Measurements from ENCODE around the gene TOX4. TPM values are rescaled to one million over a fixed set of nuclear protein-coding genes. Genes with fewer than 3 reads are reported as not detected.

Gene TOX4
- total RNA-seq, 1 donor from 2014 or later, result 19.2 TPM

DNA sequence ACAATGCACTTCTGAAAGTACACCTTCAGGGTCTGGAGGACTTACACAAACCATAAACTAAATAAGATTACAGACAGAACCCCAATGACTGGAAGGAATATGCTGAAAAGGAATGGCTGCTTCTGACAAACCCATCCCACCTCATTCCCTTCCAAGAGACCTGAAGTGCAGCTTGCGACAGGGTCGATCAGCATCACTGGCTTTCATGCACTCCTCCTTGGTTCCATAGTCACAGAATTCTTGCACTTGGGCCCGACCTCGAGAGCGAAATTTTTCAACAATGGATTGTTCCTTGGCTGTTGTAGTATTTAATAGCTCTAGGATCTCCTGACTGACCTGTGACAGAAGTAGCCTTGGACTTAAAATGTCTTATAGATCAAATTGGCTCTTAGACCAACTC is 24.6 kb downstream of the TOX4 start:
- no peak for DNase-seq (ENCODE audit: low read depth in 2 of 2)

DNA sequence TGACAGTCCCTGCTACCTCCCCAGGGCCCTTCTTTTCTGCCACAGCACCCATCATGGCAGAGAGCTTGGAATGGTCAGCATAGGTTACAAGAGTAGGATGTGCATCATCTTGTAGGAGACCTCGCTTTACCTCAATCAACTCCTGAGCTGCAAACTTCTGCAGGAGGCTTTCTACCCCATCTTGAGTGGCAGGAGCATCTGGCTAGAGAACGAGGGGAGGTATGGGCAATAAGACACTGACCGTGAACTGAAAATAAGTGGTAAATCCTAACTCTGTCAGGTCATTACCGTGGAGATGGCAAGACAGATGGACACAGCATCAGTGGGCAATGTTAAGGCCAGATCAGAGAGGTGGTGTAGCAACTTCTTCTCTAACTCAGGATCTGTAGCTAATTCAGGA is 26.4 kb downstream of the TOX4 start:
- DNase-seq (ENCODE audit: low read depth in 2 of 2), result no peak

DNA sequence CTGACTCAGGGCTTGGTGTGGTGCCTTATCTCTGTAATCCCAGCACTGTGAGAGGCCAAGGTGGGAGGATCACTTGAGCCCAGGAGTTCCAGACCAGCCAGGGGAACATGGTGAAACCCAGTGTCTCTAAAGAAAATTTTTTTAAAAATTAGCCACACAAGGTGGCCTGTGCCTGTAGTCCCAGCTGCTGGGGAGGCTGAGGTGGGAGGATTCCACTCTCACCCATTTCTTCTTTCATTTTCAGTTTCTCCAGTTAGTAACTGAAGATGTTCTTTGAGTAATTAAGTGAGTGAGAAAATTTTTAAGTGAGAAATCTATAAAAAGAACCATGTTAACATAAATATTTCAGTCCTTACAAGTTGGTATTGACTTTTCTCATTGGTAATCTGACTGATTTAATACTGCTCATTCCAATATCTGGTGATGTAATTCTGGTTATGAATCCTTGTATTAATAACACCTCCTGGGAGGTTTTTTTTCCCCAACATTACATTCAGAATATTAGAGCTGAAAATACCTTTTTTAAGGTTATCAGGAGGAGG is 28.1 kb downstream of the TOX4 start:
- no peak for DNase-seq (ENCODE audit: low read depth in 2 of 2)

DNA sequence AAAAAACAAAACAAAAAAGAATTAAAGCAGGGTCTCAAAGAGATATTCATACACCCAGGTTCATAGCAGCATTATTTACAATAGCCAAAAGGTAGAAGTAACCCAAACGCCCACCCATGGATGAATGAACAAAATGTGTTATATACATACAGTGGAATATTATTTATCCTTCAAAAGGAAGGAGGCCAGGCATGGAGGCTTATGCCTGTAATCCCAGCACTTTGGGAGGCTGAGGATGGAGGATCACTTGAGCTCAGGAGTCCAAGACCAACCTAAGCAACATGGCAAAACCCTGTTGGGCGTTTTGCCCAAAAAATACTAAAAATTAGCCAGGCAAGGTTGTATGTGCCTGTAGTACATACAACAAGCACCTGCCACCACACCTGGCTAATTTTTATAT is 29.6 kb downstream of the TOX4 start:
- no peak for DNase-seq (ENCODE audit: low read depth in 2 of 2)

DNA sequence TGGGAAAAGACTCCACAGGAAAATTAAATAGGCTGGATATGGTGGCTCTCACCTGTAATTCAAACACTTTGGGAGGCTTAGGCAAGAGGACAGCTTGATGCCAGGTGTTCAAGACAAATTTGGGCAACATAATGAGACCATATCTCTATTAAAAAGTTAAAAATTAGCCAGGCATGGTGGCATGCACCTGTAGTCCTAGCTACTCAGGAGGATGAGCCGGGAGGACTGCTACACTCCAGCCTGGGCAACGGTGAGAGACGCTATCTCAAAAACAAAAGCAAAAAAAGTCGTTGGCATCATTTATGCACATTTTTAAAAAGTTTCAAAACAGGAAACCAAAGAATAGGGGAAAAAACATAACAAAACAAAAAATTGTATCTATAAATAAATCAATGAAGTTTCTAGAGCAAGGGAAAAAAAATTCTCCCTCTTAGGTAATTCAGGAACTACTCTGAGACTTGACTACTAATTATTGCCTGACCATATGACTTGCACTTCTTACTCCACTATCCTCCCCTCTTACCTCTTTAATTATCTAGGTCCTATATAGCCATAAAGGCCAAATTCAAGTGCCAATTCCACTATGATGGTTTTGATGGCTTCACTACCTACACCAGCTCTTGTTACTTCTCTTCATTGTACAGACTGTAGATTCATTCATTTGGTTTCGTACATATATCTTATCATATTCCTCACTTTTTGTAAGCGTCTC is 32.6 kb downstream of the TOX4 start:
- DNase-seq (ENCODE audit: low read depth in 2 of 2), result no peak

DNA sequence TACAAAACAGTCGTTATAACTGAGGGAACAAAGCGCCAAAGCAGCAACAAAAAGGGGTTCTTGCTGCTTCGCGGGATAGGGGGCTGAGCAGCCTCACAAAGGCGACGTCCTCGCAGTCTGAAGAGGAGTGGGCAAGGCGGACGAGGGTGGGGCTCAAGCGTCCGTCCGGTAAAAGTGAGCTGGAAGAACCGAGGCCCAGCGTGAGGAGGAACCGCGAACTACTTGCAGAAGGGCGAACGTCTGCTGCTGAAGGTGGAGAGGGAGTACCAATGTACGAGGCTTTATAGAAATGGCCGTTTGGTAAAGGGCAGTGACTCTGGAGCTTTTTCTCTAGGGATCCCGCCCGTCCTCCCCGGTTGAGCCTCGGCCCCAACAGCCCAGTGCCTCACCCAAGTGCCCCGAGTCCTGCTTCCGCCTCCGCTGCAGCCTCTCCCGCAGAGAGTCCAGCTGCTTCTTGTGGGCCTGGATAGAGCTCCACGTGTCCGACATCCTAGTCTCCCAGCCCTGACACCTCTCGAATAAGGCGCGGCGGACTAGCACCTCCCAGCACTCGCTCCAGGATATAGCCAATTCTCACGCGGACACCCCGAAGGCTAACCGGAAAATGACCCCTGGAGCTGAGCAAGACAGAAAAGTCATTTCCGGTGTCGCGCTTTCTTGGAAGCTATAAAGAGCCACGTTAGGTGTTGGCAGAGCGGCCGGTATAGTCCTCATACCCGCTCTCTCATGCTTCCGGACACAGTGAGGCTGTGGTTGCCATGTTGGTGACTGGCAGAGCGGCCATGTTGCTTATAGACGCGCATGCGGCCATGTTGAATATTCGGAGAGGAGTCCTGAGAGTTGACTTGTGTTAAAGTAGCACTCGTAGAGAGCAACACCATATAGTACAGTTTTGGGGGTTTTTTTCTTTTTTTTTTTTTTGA is 34.0 kb downstream of the TOX4 start, which contains the start of gene METTL3:
Gene METTL3, minus strand, starts transcription at position 606 of the 923 bp plus-strand sequence. Its CDS starts 117 bp downstream, at position 489.
- peak; percentile 98 to 99 for DNase-seq (ENCODE audit: low read depth in 2 of 2)

DNA sequence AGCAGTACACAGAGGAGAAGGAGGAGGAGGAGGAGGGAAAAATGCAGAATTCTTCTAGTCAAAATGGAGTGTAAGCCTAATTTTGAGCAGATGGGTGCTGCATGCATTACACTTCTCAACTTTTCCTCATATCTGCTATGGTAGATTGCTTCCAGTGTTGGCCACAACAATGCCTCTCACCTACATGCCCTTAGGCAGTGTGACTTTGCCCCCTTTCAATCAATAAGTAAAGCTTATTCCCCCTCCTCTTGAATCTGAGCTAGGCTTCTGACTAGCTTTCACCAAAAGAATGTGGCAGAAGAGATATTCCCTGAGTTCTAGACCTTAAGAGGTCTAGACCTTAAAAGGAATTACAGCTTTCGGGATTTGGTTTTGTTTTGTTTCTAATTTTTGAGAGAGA is 37.3 kb downstream of the TOX4 start:
- DNase-seq (ENCODE audit: low read depth in 2 of 2), result no peak

DNA sequence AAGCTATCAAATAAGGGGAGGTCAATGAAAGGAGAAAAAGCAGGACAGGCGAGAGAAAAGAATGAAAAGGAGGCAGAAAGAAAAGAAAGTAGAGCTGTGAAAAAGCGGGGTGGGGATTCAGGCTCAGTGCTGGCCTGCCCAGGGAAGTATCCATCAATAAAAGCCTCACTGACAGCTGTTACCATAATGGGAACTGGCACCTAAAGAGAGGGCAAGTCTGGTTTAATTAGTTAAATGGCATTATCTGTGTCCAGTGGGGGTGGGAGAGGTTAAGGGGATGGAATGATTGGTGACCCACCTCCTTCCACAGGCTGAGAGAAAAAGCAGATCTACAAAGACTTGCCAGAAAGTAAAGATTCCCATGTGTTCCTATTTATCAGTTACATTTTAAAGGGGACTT is 41.7 kb downstream of the TOX4 start:
- DNase-seq (ENCODE audit: low read depth in 2 of 2), result no peak

DNA sequence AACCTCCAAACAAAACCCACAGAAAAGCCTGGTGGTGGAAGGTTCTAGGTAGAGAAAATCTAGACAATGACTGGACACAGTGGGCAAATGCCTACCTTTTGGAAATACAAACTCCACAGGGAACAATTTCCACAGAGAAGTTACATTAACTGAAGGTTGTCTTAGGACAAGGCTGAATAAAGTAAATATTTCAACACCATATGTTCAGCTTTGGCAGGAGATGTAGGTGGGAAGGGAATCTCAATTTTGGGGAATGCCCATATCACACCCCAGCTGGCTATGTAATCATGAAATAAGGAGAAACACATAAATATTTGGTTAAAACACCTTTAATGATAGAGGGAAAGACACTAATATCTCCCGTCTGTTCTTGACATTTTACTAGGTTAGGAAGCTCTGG is 43.8 kb downstream of the TOX4 start:
- no peak for DNase-seq (ENCODE audit: low read depth in 2 of 2)

DNA sequence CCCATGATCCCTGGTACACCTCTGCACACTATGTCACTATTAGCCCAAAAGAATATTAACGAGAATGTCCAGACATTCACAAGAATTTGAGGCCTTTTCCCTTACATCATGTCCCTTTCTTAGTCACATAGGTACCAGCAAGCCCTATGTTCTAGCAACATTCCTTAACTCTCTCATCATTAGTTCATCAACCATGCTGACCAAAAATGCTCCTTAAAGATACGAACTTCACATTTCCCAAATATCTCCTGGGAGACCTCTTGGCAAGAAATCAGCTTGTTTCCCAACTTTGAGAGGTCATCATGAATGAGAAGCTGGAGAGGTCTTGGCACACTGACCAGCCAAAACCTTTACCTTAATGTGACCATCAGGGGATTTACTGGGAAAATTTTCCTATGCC is 44.5 kb downstream of the TOX4 start:
- DNase-seq (ENCODE audit: low read depth in 2 of 2), result no peak

DNA sequence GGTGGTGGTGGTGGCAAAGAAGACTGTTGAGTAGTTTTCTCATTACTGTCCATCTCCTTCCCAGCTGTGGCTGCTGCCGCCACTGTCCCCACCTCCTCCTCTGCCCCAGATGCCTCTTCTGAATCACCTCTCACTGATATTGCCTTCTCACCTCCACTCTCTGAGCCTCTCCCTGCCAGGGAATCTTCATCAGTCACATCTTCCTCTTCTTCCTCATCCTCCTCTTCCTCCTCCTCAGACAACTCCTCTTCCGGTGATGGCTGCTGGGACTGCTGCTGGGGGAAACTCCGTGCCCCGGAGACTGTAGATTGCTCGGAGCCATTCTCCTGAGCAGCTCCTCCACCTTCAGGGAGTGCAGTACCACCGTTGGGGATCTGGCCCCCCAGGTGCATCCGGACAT is 46.2 kb downstream of the TOX4 start:
- DNase-seq (ENCODE audit: low read depth in 2 of 2), result no peak

DNA sequence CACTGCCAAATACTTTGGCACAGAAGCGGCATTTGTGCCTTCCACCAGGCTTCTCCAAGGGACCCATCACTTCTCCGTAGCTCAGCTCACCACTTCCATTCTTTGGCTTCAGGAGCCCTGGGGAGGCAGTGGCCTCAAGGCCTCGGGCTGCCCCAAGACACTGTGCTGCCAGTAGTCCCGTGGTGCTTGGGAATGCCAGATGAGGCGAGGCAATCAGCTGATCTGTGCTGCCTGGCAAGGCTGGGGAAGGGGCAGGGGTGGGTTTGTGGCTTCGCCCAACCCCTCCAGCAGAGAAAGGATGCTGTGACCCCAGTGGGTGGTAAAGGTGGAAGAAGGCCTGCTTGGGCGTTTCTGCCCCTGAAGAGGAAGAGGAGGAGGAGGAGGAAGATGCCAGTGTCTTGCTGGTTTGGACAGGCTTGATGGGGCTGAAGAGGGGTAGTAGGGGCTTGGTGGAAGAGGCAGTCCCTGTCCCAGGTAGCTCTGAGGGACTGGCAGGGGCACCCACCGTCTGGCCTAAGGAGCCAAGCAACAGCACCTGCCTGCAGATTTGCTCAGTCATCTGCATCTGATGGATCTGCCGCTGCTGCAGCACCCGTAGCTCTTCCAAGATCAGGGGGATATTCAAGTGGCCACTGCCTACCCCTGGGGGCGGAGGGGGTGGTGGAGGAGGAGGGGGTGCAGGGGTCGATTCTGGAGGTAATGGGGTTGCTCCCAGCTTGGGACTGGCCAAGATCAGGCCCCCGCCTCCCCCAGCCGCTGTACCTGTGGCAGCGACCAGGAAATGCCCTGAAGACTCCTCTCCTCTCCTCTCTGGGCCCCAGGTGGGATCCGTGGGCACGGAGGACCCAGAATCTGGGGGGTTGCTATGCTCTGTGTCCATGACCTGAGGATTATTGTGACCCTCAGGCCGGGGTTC is 47.8 kb downstream of the TOX4 start:
- no peak for DNase-seq (ENCODE audit: low read depth in 2 of 2)

DNA sequence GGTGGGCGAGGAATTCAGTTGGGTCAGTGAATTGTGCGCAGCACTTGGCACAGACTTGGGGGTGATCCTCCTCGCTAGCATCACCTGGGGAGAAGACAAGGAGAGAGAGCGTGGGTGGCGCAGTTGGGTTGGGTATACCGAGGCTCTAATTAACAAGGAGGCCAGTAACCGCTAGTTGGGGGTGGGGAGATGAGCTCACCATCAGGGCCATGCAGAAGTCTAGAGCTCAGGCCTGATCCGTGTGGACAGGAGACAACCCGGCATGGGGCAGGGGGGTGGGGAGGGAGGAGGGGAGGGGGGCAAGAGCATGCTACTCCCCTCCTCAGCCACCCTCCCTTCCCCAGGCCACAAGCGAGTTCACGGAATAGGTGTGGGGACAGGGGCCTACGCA is 48.6 kb downstream of the TOX4 start:
- DNase-seq (ENCODE audit: low read depth in 2 of 2), result no peak

DNA sequence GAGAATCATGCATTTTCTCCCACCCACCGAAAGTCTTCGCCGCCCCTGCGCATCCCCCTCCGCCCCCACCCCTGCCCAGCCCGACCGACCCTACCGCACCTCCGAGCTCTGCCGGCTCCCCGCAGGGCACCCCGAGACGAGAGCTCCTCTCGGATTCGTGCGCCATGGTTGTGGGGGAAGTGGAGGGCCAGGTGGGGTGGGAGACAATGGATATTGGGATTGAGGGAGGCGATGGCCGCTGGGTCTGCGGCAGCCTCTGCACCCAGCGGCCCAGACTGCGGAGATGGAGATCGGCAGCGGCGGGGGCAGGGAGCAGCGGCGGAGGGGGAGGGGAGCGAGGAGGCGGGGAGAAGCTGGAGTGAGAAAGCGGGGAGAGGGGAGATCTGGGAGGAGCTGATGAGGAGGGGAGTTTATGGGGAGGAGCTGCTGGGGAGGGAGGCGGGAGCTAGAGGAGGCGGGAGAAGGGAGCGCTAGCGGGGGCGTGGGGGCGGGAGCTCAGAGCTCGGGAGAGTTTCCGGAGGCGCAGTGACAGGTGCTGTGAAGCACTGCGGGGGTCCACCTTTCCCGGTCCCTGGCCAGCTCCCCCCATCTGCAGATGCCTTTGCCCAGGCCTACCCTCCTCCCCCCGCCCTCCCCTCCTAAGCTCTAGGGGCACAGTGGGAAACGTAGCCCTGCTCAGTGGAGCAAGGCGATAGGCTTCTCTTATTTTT is 49.1 kb downstream of the TOX4 start, which contains the start of gene SALL2:
Gene SALL2, minus strand, starts transcription at position 385 of the 710 bp plus-strand sequence. Its CDS starts 219 bp downstream, at position 166.
- peak; percentile 4 to 38 for DNase-seq (ENCODE audit: low read depth in 2 of 2)

DNA sequence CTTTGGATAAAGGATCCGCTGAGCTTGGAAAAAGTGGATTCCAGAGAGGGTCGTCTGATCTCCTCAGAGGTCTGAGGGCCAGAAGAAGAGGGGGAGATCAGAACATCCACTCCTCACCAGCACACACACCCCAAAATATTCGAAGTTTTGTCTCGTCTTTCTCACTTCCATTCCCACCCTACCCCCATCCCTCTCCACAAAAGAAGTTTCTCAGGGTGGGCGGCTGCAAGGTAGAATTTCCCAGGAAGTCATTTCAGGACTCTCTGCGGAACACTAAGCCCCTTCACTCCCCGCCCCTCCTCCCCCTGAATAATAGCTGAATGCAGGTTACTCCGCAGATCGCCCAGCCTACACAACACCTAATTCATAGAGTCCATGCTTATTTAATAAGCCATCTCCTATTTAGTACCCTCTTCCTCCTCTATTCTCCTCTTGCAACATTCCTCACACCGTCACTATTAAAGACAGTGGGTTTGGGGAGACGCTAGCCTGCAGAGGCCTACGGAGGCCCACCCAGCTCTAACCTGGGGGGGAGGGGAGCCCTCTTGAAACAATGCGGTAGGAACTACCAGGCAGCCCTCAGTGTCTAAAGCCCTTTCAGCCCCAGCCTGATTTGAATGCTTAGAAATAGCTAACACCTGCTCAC is 49.8 kb downstream of the TOX4 start:
- no peak for DNase-seq (ENCODE audit: low read depth in 2 of 2)

DNA sequence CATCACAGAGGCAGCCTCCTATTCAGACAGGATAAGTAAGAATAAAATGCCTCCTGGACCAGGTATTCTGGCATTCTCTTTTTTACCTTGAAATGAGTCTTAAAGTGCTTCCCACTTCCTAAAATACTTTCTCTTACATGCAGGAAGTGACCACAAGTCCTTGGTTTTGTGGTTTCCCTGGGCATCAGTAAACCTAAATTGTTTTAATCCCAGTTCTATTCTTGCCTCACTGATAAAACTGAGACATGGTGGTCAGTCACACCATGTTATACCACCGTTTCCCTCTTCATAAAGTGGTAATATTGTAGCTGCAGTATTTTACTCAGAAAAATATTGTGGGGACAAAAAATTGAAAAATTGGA is 50.3 kb downstream of the TOX4 start:
- DNase-seq (ENCODE audit: low read depth in 2 of 2), result no peak

DNA sequence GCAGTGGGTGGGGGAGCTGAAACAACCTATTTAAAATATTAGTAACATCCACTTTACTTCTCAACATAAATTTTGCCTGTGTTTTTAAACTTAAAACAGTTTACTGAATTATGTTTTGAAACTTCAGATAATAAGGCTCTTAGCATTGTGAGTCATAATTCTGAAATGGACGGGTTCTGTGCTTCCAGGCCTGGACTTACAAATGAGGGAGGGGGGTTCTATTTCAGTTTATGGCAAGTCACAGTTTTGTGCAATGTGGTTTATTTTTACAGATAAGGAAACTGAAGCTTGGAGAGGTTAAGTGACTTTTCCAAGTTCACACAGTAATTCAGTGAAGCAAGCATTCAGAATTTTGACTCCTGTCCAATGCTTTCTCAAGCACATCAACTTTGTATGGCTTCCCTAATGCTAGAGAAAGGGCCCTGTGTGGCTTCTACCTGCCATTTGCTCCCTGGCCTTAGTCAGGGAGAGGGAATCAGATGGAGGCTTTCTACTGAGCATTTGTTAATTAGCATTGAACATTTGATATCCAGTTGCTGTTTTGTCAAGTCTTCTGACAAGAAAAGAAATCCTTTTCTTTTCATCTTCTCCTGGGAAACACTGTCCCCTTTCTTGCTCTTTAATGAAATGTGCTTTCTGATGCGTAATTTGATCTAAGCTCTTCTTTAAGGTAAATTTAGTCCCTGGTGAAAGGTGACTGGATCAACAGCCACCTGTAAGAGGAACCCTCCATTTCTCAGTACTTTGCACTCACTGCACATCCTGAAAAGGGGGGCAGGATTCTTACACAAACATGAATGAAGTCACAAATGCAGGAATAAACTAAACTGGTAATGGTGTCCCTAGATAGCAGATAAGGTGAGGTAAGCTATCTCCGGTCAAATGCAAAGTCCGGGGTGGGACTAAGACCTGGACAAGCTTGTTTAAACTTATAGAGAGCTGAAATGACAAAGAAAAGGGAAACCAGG is 51.7 kb downstream of the TOX4 start:
- DNase-seq (ENCODE audit: low read depth in 2 of 2), result no peak

DNA sequence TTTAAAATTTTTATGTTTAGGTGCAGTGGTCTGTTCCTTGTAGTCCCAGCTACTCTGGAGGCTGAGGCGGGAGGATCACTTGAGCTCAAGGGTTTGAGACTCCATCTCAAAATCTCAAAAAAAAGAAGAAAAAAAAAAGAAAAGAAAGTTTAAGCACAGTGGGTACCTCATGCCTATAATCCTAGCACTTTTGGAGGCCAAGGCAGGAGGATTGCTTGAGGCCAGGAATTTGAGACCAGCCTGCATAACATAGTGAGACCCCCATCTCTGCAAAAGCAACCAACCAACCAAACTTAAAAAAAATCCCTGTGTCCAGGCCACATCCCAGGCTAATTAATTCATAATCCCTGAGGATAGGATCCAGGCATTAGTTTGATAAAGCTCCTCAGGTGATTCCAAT is 52.5 kb downstream of the TOX4 start:
- no peak for DNase-seq (ENCODE audit: low read depth in 2 of 2)

DNA sequence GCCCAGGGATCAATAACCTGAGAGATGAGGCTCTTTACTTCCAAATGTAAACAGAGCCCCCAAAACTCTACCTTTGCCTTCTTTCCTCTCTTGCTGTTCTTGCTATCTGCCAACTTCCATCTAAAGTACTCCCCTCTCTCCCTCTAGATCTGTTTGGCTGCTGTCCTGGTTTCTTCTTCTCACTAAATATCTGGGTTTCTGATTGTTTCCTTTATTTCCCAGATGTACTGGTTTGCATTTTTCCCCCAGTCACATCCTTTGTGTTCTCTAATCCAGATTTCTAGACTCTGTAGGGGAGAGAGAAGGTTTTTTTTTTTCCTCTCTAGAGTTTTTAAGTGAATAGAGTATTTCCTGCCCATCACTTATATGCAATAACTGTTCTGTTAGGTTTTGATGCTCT is 56.3 kb downstream of the TOX4 start:
- no peak for DNase-seq (ENCODE audit: low read depth in 2 of 2)

Measured in lung microvascular endothelial cell (primary cell).